Small intestine (tissue), 7 donors: ENCODE data around the gene VWF. TPM values are rescaled to one million over a fixed set of nuclear protein-coding genes. Genes with fewer than 3 reads are reported as not detected.

Source experiments
- DNase-seq, 2 donors: peaks; one replicate each; pipeline versions ENCODE4 v3.0.0 to v3.0.0-alpha.2; 2013
- FAIRE-seq: peaks from 2 replicates; lab custom pipeline; 2012; peaks lifted over from hg19 to GRCh38; lab: Jason Lieb, UNC
- H3K27ac ChIP-seq, 3 donors: one replicate each; pipeline ENCODE4 v1.5.1; 2013; ENCODE audit warnings: low read length in 2 of 3, mild to moderate bottlenecking in 2 of 3, control low read depth in 1 of 3, inconsistent platforms in 1 of 3, low read depth in 1 of 3, moderate library complexity in 1 of 3
- H3K27me3 ChIP-seq, 3 donors: one replicate each; pipeline ENCODE4 v1.6.1; 2013; ENCODE audit warnings: low read length in 3 of 3, inconsistent platforms in 1 of 3; ENCODE audit not compliant: control insufficient read depth in 3 of 3, insufficient read depth in 3 of 3
- H3K36me3 ChIP-seq, 3 donors: one replicate each; pipeline ENCODE4 v1.6.1; 2013; ENCODE audit warnings: low read length in 3 of 3, inconsistent platforms in 1 of 3, low read depth in 1 of 3, mild to moderate bottlenecking in 1 of 3, moderate library complexity in 1 of 3; ENCODE audit not compliant: control insufficient read depth in 3 of 3, insufficient read depth in 2 of 3
- H3K4me1 ChIP-seq, 3 donors: one replicate each; pipeline ENCODE4 v1.6.1; 2013; ENCODE audit warnings: low read length in 2 of 3, inconsistent platforms in 1 of 3, low read depth in 1 of 3, mild to moderate bottlenecking in 1 of 3, moderate library complexity in 1 of 3; ENCODE audit not compliant: control insufficient read depth in 3 of 3, insufficient read depth in 2 of 3
- H3K4me3 ChIP-seq, 3 donors: one replicate each; pipeline ENCODE4 v1.5.1; 2013; ENCODE audit warnings: low read length in 3 of 3, control low read depth in 1 of 3, inconsistent platforms in 1 of 3, low read depth in 1 of 3, mild to moderate bottlenecking in 1 of 3, moderate library complexity in 1 of 3
- H3K9me3 ChIP-seq, 2 donors: one replicate each; pipeline ENCODE4 v1.6.1; 2013; ENCODE audit warnings: low read depth in 1 of 2, low read length in 1 of 2; ENCODE audit not compliant: control insufficient read depth in 2 of 2, insufficient read depth in 1 of 2
- WGBS, 3 donors: extraction: QIAGEN DNeasy Blood & Tissue Kit; methylation state at CpG; one replicate each; pipeline ENCODE4 v1.1.7; 2013; 5-methylcytosine and 5-hydroxymethylcytosine counted together
- polyA plus RNA-seq, 4 donors: library from polyadenylated mRNA; stranded (reverse) in 3 of 4; unstranded in 1 of 4; fragments of 200-250 nt in 3 of 4; fragments of 120-200 nt in 1 of 4; gene quantifications; one replicate each; pipeline versions ENCODE4 v1.2.1 to v1.2.3, GENCODE V29; 2013
- donor health status: healthy with polysubstance abuse.
- donor health status: control.
- donor health status: control.
- donor health status: Bipolar disorder and iron deficiency.
- donor health status: healthy.

Gene VWF
- polyA plus RNA-seq, 4 donors, result 2.2 to 82.9 (median 6.1) TPM

GRCh38 chr12:5988088-5988487 lies 136.4 kb downstream of the VWF start:
- FAIRE-seq (no peak), DNase-seq (no peak)
- no peaks in the 10 kb centered on the region for H3K9me3 ChIP-seq
- H3K27ac ChIP-seq, result no peak overlapping the region
- WGBS, 3 donors, result 62 to 68% (median 64%) methylated on average over 10 of the region's 10 CpGs
- no peak overlapping the region for H3K4me3 ChIP-seq
- no peaks in the 10 kb centered on the region for H3K27me3 ChIP-seq
- H3K4me1 ChIP-seq, result no peaks in the 10 kb centered on the region
- H3K36me3 ChIP-seq, result no peaks in the 10 kb centered on the region

GRCh38 chr12:5987573-5987972 lies 136.9 kb downstream of the VWF start:
- 76 to 86% (median 80%) methylated on average over 5 of the region's 5 CpGs for WGBS, 3 donors
- no peaks in the 10 kb centered on the region for H3K9me3 ChIP-seq
- no peak for FAIRE-seq
- no peaks in the 10 kb centered on the region for H3K27me3 ChIP-seq
- no peaks in the 10 kb centered on the region for H3K36me3 ChIP-seq
- H3K4me1 ChIP-seq, result no peaks in the 10 kb centered on the region
- H3K4me3 ChIP-seq, result no peak overlapping the region
- DNase-seq, result no peak
- no peak overlapping the region for H3K27ac ChIP-seq

GRCh38 chr12:5985471-5985870 lies 139.0 kb downstream of the VWF start:
- DNase-seq, result no peak
- H3K4me1 ChIP-seq, result no peaks in the 10 kb centered on the region
- no peak overlapping the region for H3K27ac ChIP-seq
- WGBS, 3 donors, result 42 to 65% (median 59%) methylated on average over 8 of the region's 8 CpGs
- H3K36me3 ChIP-seq, result no peaks in the 10 kb centered on the region
- no peak for FAIRE-seq
- H3K4me3 ChIP-seq, result no peak overlapping the region
- H3K27me3 ChIP-seq, result no peaks in the 10 kb centered on the region
- H3K9me3 ChIP-seq, result no peaks in the 10 kb centered on the region

GRCh38 chr12:5984873-5985272 lies 139.6 kb downstream of the VWF start:
- H3K4me3 ChIP-seq, result no peak overlapping the region
- FAIRE-seq, result no peak

GRCh38 chr12:5982106-5982505 lies 142.4 kb downstream of the VWF start:
- no peak for DNase-seq
- H3K9me3 ChIP-seq, result no peaks in the 10 kb centered on the region
- H3K27ac ChIP-seq, result no peak overlapping the region
- no peak for FAIRE-seq
- H3K4me3 ChIP-seq, result no peak overlapping the region
- no peaks in the 10 kb centered on the region for H3K36me3 ChIP-seq
- no peaks in the 10 kb centered on the region for H3K27me3 ChIP-seq
- WGBS, 3 donors, result 64 to 78% (median 69%) methylated on average over 4 of the region's 4 CpGs
- H3K4me1 ChIP-seq, result no peaks in the 10 kb centered on the region

More at GRCh38 chr12:5984873-5985272, 139.6 kb downstream of the VWF start:
- Histone ChIP-seq H3K27me3 (no peaks in the 10 kb centered on the region), H3K4me1 (no peaks in the 10 kb centered on the region), H3K36me3 (no peaks in the 10 kb centered on the region), H3K27ac (no peak overlapping the region), H3K9me3 (no peaks in the 10 kb centered on the region)
- no peak for DNase-seq
- WGBS, 3 donors, result 67 to 78% (median 71%) methylated on average over 9 of the region's 9 CpGs

- H3K4me1 ChIP-seq, result no peaks in the 10 kb centered on the region
- no peaks in the 10 kb centered on the region for H3K9me3 ChIP-seq
- WGBS, 3 donors, result 76 to 87% (median 85%) methylated on average over 6 of the region's 6 CpGs
- no peak overlapping the region for H3K4me3 ChIP-seq
- peaks cover 0 to 3% (median 0%) of the 10 kb centered on the region in 3 donors for H3K27me3 ChIP-seq
- FAIRE-seq, result no peak
- no peaks in the 10 kb centered on the region for H3K36me3 ChIP-seq
- DNase-seq, result no peak
- no peak overlapping the region for H3K27ac ChIP-seq
These were observed 146.9 kb downstream of the VWF start for GRCh38 chr12:5977556-5977955.

- Histone ChIP-seq H3K36me3 (no peaks in the 10 kb centered on the region), H3K4me1 (no peaks in the 10 kb centered on the region), H3K9me3 (no peaks in the 10 kb centered on the region), H3K4me3 (no peak overlapping the region), H3K27ac (no peak overlapping the region), H3K27me3 (peaks cover 0 to 3% (median 0%) of the 10 kb centered on the region in 3 donors)
- no peak for DNase-seq
- FAIRE-seq, result no peak
- WGBS, 3 donors, result 53 to 56% (median 54%) methylated on average over 6 of the region's 6 CpGs
These were observed 147.8 kb downstream of the VWF start for GRCh38 chr12:5976711-5977110.

GRCh38 chr12:5976196-5976595 lies 148.3 kb downstream of the VWF start:
- Histone ChIP-seq H3K9me3 (no peaks in the 10 kb centered on the region), H3K36me3 (no peaks in the 10 kb centered on the region), H3K4me3 (no peak overlapping the region), H3K27me3 (peaks cover 0 to 3% (median 0%) of the 10 kb centered on the region in 3 donors), H3K27ac (no peak overlapping the region), H3K4me1 (no peaks in the 10 kb centered on the region)
- 78 to 88% (median 79%) methylated on average over 9 of the region's 9 CpGs for WGBS, 3 donors
- no peak for DNase-seq
- FAIRE-seq, result no peak

GRCh38 chr12:5973461-5974115 lies 150.9 kb downstream of the VWF start:
- Histone ChIP-seq H3K4me1 (no peaks in the 10 kb centered on the region), H3K27me3 (peaks cover 0 to 6% (median 0%) of the 10 kb centered on the region in 3 donors), H3K9me3 (no peaks in the 10 kb centered on the region), H3K36me3 (no peaks in the 10 kb centered on the region), H3K4me3 (no peak overlapping the region), H3K27ac (no peak overlapping the region)
- DNase-seq, result no peak
- WGBS, 3 donors, result 84 to 88% (median 88%) methylated on average over 8 of the region's 8 CpGs
- no peak for FAIRE-seq
